GM12872 (cell line): Measurements from ENCODE around the gene ABL1.

Experiments used
- CTCF ChIP-seq: IDR thresholded peaks from 3 replicates; pipeline ENCODE4 v1.5.1; 2011; ENCODE audit warnings: low read depth, mild to moderate bottlenecking, low read length, moderate library complexity; ENCODE audit not compliant: insufficient read depth

Gene ABL1

GRCh38 chr9:130919559-130920145 lies 84.6 kb downstream of the ABL1 start:
- no peak for TF ChIP-seq CTCF

- no peak for TF ChIP-seq CTCF
These were observed 85.2 kb downstream of the ABL1 start for GRCh38 chr9:130920233-130920632.

- TF ChIP-seq CTCF, result no peak
These were observed 85.8 kb downstream of the ABL1 start for GRCh38 chr9:130920762-130921299.

GRCh38 chr9:130921300-130921988 lies 86.4 kb downstream of the ABL1 start:
- TF ChIP-seq CTCF, result no peak

GRCh38 chr9:130921989-130922892 lies 87.2 kb downstream of the ABL1 start:
- TF ChIP-seq CTCF, result no peak

- TF ChIP-seq CTCF, result no peak
These were observed 88.0 kb downstream of the ABL1 start for GRCh38 chr9:130922893-130923610.
